GM12878 (cell line): ENCODE data around the gene KTN1. TPM values are rescaled to one million over a fixed set of nuclear protein-coding genes. Genes with fewer than 3 reads are reported as not detected.

ENCODE experiments used
- ATAC-seq: fragments of 200-7000 bp; cut with Tn5 transposase; 3 replicates; pipeline ENCODE4 v1.9.1; 2020; ENCODE audit warnings: mild to moderate bottlenecking, moderate library complexity
- BruUV-seq: library from RNA; stranded (reverse); fragments of 400-500 nt; replicated peaks from 2 replicates; lab custom pipeline; 2021; lab: Mats Ljungman, UMichigan
- CTCF ChIA-PET: fragments of 300-600 bp; sonication (Branson Sonifier 250); formaldehyde crosslinking; extraction: SDS; loops from one replicate; lab custom pipeline; 2021; ENCODE audit warnings: inconsistent platforms; lab: Yijun Ruan, JAX
- POLR2A ChIA-PET: fragments of 350-600 bp; formaldehyde crosslinking; extraction: SDS; loops from one replicate; lab custom pipeline; 2021; ENCODE audit warnings: inconsistent platforms; lab: Charles Lee
- RAD21 ChIA-PET: fragments of 300-600 bp; sonication (Branson Sonifier 250); formaldehyde crosslinking; loops from one replicate; lab custom pipeline; 2023; ENCODE audit warnings: antibody characterized with exemption; ENCODE audit not compliant: unreplicated experiment; lab: Charles Lee
- SMC1A ChIA-PET: fragments of 300-600 bp; sonication (Branson Sonifier 250); formaldehyde crosslinking; loops from one replicate; lab custom pipeline; 2023; ENCODE audit not compliant: unreplicated experiment, uncharacterized antibody; lab: Charles Lee
- DNase-seq: peaks from one replicate; pipeline ENCODE4 v3.0.0-alpha.2; 2011; ENCODE audit warnings: low read depth, low spot score
- FAIRE-seq: peaks from 3 replicates; lab custom pipeline; 2011; peaks lifted over from hg19 to GRCh38; lab: Jason Lieb, UNC
- H2AFZ ChIP-seq: 2 replicates; pipeline ENCODE4 v1.6.0; 2011; ENCODE audit warnings: low read depth, low read length, control low read depth; ENCODE audit not compliant: control insufficient read depth
- H3K27ac ChIP-seq: 2 replicates; pipeline ENCODE4 v1.5.1; 2011; ENCODE audit warnings: control low read depth; ENCODE audit not compliant: control insufficient read depth, insufficient read depth
- H3K27me3 ChIP-seq, 2 experiments: replicated peaks in 1 of 2; 2 replicates each; pipeline versions ENCODE4 v1.6.0 to v1.6.1; 2011; ENCODE audit warnings: low read length in 1 of 2; ENCODE audit not compliant: control insufficient read depth in 2 of 2, insufficient read depth in 2 of 2
- H3K36me3 ChIP-seq, 2 experiments: 2 replicates each; pipeline ENCODE4 v1.5.1; 2011; ENCODE audit warnings: low read length in 1 of 2; ENCODE audit not compliant: control insufficient read depth in 2 of 2, insufficient read depth in 2 of 2
- H3K4me1 ChIP-seq: 2 replicates; pipeline ENCODE4 v1.6.1; 2011; ENCODE audit warnings: mild to moderate bottlenecking, low read length, moderate library complexity, mixed read lengths; ENCODE audit not compliant: control insufficient read depth, insufficient read depth
- H3K4me2 ChIP-seq: 2 replicates; pipeline ENCODE4 v1.6.0; 2011; ENCODE audit warnings: control low read depth; ENCODE audit not compliant: control insufficient read depth, insufficient read depth
- H3K4me3 ChIP-seq: fragments of 200-600 bp; sonication (generic); 2 replicates; pipeline ENCODE4 v1.5.1; 2016
- H3K79me2 ChIP-seq: 2 replicates; pipeline ENCODE4 v1.6.0; 2011; ENCODE audit warnings: low read length; ENCODE audit not compliant: control insufficient read depth, insufficient read depth
- H3K9ac ChIP-seq: 2 replicates; pipeline ENCODE4 v1.8.0; 2011; ENCODE audit warnings: low read length, control low read depth, mixed read lengths; ENCODE audit not compliant: control insufficient read depth, insufficient read depth
- H3K9me3 ChIP-seq: replicated peaks from 3 replicates; pipeline ENCODE4 v1.5.1; 2011; ENCODE audit warnings: mild to moderate bottlenecking, low read length; ENCODE audit not compliant: control insufficient read depth, insufficient read depth
- H4K20me1 ChIP-seq: 2 replicates; pipeline ENCODE4 v1.6.0; 2011; ENCODE audit not compliant: control insufficient read depth, insufficient read depth
- CREM ChIP-seq: IDR thresholded peaks from 2 replicates; pipeline ENCODE4 v1.6.1; 2014; ENCODE audit warnings: antibody characterized with exemption, low read depth
- SPI1 ChIP-seq: IDR thresholded peaks from 2 replicates; pipeline ENCODE4 v1.6.1; 2011; ENCODE audit warnings: low read depth, mild to moderate bottlenecking, low read length, moderate library complexity, borderline replicate concordance; ENCODE audit not compliant: insufficient read depth
- ZNF207 ChIP-seq: fragments of 450-650 bp; IDR thresholded peaks from 2 replicates; pipeline ENCODE4 v1.6.1; 2014; ENCODE audit warnings: antibody characterized with exemption, mild to moderate bottlenecking, borderline replicate concordance
- WGBS: methylation state at CpG from one replicate; pipeline ENCODE4 v1.1.6; 2016; ENCODE audit warnings: low lambda C conversion rate; ENCODE audit not compliant: insufficient replicate concordance, insufficient coverage; ENCODE audit errors: missing lambda C conversion rate; 5-methylcytosine and 5-hydroxymethylcytosine counted together
- in situ Hi-C: fragments of 300-500 bp; cut with MboI; formaldehyde crosslinking; loops from 9 replicates; pipeline ENCODE4 v1.14.3; 2018; ENCODE audit warnings: mixed read lengths
- intact Hi-C: fragments of 100-400 bp; cut with micrococcal nuclease; formaldehyde crosslinking; loops from one replicate; pipeline ENCODE4 v1.14.2; 2022; ENCODE audit not compliant: unreplicated experiment
- polyA plus RNA-seq, 11 experiments: library from polyadenylated mRNA; depleted of rRNA in 4 of 11; unstranded in 6 of 11; stranded (reverse) in 5 of 11; fragments of >200 nt; fragmentation: Nextera tagmentation in 4 of 11; fragmentation: Illumina TruSeq in 1 of 11; extraction: Ambion mirVana in 4 of 11; extraction: Trizol in 1 of 11; gene quantifications; 1 replicate in 1 of 11; 2 replicates in 10 of 11; pipeline versions ENCODE4 v1.2.1 to v1.2.3, GENCODE V29; 2011 to 2016; ENCODE audit warnings: inconsistent platforms in 2 of 11, missing spikeins in 2 of 11, low read depth in 1 of 11
- total RNA-seq, 4 experiments: library from RNA; depleted of rRNA in 3 of 4; stranded (reverse); fragments of >200 nt in 3 of 4; fragmentation: Illumina TruSeq in 1 of 4; extraction: Trizol in 1 of 4; gene quantifications; 2 replicates each; pipeline versions ENCODE4 v1.2.1 to v1.2.3, GENCODE V29; 2013 to 2021
- TF ChIP-seq, protein P1 (sequence below): IDR thresholded peaks from 2 replicates; pipeline ENCODE4 v1.6.1; 2012; ENCODE audit warnings: low read depth, low read length, improper control_type of control experiment

Gene KTN1
- total and polyA plus RNA-seq, 10 of the 15 experiments (the other 5 are each of a cell fraction or from before 2014, with no cell fraction given), result 50.6 to 154 (median 84.2) TPM

GRCh38 chr14:55540847-55541773, 38.9 kb upstream of the KTN1 start (continued):
- TF ChIP-seq, protein P1, sequence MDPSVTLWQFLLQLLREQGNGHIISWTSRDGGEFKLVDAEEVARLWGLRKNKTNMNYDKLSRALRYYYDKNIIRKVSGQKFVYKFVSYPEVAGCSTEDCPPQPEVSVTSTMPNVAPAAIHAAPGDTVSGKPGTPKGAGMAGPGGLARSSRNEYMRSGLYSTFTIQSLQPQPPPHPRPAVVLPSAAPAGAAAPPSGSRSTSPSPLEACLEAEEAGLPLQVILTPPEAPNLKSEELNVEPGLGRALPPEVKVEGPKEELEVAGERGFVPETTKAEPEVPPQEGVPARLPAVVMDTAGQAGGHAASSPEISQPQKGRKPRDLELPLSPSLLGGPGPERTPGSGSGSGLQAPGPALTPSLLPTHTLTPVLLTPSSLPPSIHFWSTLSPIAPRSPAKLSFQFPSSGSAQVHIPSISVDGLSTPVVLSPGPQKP, result no peak
- TF ChIP-seq, all 136 proteins: peak for 0

GRCh38 chr14:55545779-55546178, 34.2 kb upstream of the KTN1 start:
- in situ Hi-C loops, result no loop called here
- Histone ChIP-seq H2AFZ (no peak overlapping the region), H3K4me2 (0 out of 2 replicates have a peak overlapping the region, but pooled peaks have one; percentile 24), H4K20me1 (no peaks in the 10 kb centered on the region), H3K27me3 (no peaks in the 10 kb centered on the region), H3K9ac (no peak overlapping the region), H3K4me1 (no peaks in the 10 kb centered on the region; the same call in 1 of the 2 replicates), H3K36me3 (no peaks in the 10 kb centered on the region), H3K4me3 (no peak overlapping the region), H3K9me3 (no peaks in the 10 kb centered on the region), H3K27ac (no peak overlapping the region), H3K79me2 (no peaks in the 10 kb centered on the region)
- ATAC-seq (peak; percentile 15), FAIRE-seq (no peak), DNase-seq (no peak)
- ChIA-PET CTCF (interaction anchor here (0.6 kb wide), 1 partner anchor 47 kb away, joined by 3 read pairs; no protein-coding TSS in a partner anchor), SMC1A (interaction anchor here (0.8 to 1.8 kb wide), 4 partner anchors 11 to 55 kb away, joined by 3 to 6 read pairs (median 4); no protein-coding TSS in a partner anchor), RAD21 (interaction anchor here (1.4 kb wide), 1 partner anchor 25 kb away, joined by 4 read pairs; no protein-coding TSS in a partner anchor), POLR2A (interaction anchor here (0.6 kb wide), 2 partner anchors 50 to 487 kb away, joined by 5 read pairs; no protein-coding TSS in a partner anchor)
- WGBS, result 86% methylated on average over 1 of the region's 1 CpG
- BruUV-seq, result no TSS peak
- TF ChIP-seq CREM (no peak), ZNF207 (no peak), SPI1 (peak; percentile 53; the same call in 1 of the 2 replicates)
- intact Hi-C loops, result loop anchor here (1.0 to 2.0 kb wide), 2 partner anchors 33 to 94 kb away; no protein-coding TSS in a partner anchor
